Measurements from ENCODE around the gene PHOX2A. TPM values are rescaled to one million over a fixed set of nuclear protein-coding genes. Genes with fewer than 3 reads are reported as not detected.
A peak's percentile ranks its signal among the peaks of the same experiment; 100 is the strongest.

PHOX2A gene
- polyA plus RNA-seq, 3 donors, result not detected

DNA sequence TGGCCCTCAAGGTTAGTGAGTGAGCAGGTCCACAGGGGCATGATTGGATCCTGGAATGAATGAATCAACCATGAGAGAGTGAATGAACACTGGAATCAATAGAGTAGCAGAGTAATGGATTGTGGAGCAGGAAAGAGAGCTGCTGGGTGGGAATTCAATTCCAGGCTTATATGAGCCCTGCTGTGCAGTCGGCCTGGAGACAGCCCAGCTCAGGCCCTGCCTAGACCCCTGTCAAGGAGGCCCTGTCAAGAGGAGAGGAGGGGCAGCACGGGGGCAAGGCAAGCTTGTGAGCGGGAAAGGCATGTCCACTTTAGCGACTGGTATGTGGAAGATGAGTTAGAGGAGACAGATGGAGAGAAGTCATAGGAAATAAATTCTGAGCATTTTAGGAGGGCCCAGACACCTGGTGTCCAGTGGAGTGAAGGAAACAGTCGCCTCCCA, 53.3 kb downstream of the PHOX2A start:
- Mint-ChIP-seq H3K4me3 (no peak overlapping the region), H3K27ac (no peak overlapping the region), H3K36me3 (no peaks in the 10 kb centered on the region), H3K4me1 (no peaks in the 10 kb centered on the region), H3K9me3 (peaks cover 0 to 2% (median 0%) of the 10 kb centered on the region in 7 donors), H3K27me3 (ENCODE audit: low read depth in 3 of 3) (peaks cover 0 to 6% (median 3%) of the 10 kb centered on the region in 3 donors)
- Histone ChIP-seq H3K4me1 (ENCODE audit: control insufficient read depth in 1 of 2, insufficient read depth in 2 of 2, low read length in 2 of 2) (no peaks in the 10 kb centered on the region), H3K27ac (ENCODE audit: low read depth in 1 of 2, low read length in 2 of 2) (no peak overlapping the region), H3K4me2 (replicated peaks; ENCODE audit: extremely low read depth, low read length, poor library complexity, severe bottlenecking) (no peak overlapping the region), H3K79me2 (ENCODE audit: insufficient read depth, low read length) (no peaks in the 10 kb centered on the region), H4K20me1 (ENCODE audit: insufficient read depth, low read length) (no peaks in the 10 kb centered on the region), H2AFZ (ENCODE audit: insufficient read depth, low read depth, low read length, poor library complexity, severe bottlenecking) (no peak overlapping the region), H3K27me3 (ENCODE audit: control insufficient read depth in 2 of 2, insufficient read depth in 2 of 2, low read length in 2 of 2) (no peaks in the 10 kb centered on the region), H3K9me3 (replicated peaks in 1 of 2; ENCODE audit: control insufficient read depth in 1 of 2, insufficient read depth in 1 of 2, low read length in 2 of 2) (no peaks in the 10 kb centered on the region), H3K9ac (ENCODE audit: insufficient read depth, low read length, poor library complexity, severe bottlenecking) (no peak overlapping the region), H3K36me3 (replicated peaks in 1 of 2; ENCODE audit: control insufficient read depth in 1 of 2, insufficient read depth in 2 of 2, low read length in 2 of 2) (no peaks in the 10 kb centered on the region), H3K4me3 (replicated peaks in 1 of 3; ENCODE audit: low read depth in 2 of 3, low read length in 3 of 3) (no peak overlapping the region)
- TF ChIP-seq, protein P1, sequence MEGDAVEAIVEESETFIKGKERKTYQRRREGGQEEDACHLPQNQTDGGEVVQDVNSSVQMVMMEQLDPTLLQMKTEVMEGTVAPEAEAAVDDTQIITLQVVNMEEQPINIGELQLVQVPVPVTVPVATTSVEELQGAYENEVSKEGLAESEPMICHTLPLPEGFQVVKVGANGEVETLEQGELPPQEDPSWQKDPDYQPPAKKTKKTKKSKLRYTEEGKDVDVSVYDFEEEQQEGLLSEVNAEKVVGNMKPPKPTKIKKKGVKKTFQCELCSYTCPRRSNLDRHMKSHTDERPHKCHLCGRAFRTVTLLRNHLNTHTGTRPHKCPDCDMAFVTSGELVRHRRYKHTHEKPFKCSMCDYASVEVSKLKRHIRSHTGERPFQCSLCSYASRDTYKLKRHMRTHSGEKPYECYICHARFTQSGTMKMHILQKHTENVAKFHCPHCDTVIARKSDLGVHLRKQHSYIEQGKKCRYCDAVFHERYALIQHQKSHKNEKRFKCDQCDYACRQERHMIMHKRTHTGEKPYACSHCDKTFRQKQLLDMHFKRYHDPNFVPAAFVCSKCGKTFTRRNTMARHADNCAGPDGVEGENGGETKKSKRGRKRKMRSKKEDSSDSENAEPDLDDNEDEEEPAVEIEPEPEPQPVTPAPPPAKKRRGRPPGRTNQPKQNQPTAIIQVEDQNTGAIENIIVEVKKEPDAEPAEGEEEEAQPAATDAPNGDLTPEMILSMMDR (IDR thresholded peaks at IDR 0.05), result no peak
- intact Hi-C loops (cut with micrococcal nuclease), result no loop called here
- WGBS (ENCODE audit: insufficient coverage), result 100% methylated on average over 5 of the region's 5 CpGs
- DNase-seq, result no peak

DNA sequence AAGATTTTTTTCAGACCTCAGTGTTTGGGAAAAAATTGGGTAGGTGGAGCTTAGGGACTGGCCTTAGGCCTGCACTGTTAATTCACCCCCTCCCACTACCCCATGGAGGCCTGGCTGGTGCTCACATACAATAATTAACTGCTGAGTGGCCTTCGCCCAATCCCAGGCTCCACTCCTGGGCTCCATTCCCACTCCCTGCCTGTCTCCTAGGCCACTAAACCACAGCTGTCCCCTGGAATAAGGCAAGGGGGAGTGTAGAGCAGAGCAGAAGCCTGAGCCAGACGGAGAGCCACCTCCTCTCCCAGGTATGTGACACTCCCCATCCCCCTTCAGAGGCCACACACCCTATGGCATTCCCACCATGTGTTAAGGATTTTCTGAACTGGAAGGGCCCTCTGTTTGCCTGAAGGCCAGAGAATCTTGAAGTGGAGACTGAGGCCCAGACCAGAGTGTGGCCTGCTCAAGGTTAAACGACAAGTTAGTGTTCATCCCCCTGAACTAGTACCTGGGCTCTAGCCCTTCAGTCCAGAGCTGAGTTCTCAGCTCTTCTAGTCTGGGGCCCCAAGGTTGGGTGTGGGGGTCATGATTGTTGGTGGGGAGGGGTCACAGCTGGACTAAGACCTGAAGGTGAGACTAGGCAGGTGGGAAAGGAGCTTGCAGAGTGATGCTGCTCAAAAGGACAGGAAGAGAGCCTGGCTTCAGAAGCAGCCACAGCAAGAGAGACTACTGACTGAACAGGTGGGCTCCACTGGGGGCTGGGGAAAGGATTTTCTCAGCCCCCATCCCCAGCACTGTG, 54.3 kb downstream of the PHOX2A start:
- no peaks in the 10 kb centered on the region for H3K9me3 ChIP-seq (replicated peaks in 1 of 2; ENCODE audit: control insufficient read depth in 1 of 2, insufficient read depth in 1 of 2, low read length in 2 of 2)
- WGBS (ENCODE audit: insufficient coverage), result 93% methylated on average over 1 of the region's 3 CpGs

More for the DNA sequence above, 54.3 kb downstream of the PHOX2A start:
- no peaks in the 10 kb centered on the region for H3K36me3 Mint-ChIP-seq
- Histone ChIP-seq H3K9ac (ENCODE audit: insufficient read depth, low read length, poor library complexity, severe bottlenecking) (no peak overlapping the region), H3K27me3 (ENCODE audit: control insufficient read depth in 2 of 2, insufficient read depth in 2 of 2, low read length in 2 of 2) (no peaks in the 10 kb centered on the region), H3K4me1 (ENCODE audit: control insufficient read depth in 1 of 2, insufficient read depth in 2 of 2, low read length in 2 of 2) (no peaks in the 10 kb centered on the region), H3K4me3 (replicated peaks in 1 of 3; ENCODE audit: low read depth in 2 of 3, low read length in 3 of 3) (no peak overlapping the region), H2AFZ (ENCODE audit: insufficient read depth, low read depth, low read length, poor library complexity, severe bottlenecking) (no peak overlapping the region), H3K4me2 (replicated peaks; ENCODE audit: extremely low read depth, low read length, poor library complexity, severe bottlenecking) (no peak overlapping the region), H3K79me2 (ENCODE audit: insufficient read depth, low read length) (no peaks in the 10 kb centered on the region), H4K20me1 (ENCODE audit: insufficient read depth, low read length) (no peaks in the 10 kb centered on the region), H3K27ac (ENCODE audit: low read depth in 1 of 2, low read length in 2 of 2) (no peak overlapping the region), H3K36me3 (replicated peaks in 1 of 2; ENCODE audit: control insufficient read depth in 1 of 2, insufficient read depth in 2 of 2, low read length in 2 of 2) (no peaks in the 10 kb centered on the region)
- peaks cover 1 to 6% (median 1%) of the 10 kb centered on the region in 3 donors for H3K27me3 Mint-ChIP-seq (ENCODE audit: low read depth in 3 of 3)
- peaks cover 0 to 2% (median 0%) of the 10 kb centered on the region in 7 donors for H3K9me3 Mint-ChIP-seq
- H3K4me1 Mint-ChIP-seq, result no peaks in the 10 kb centered on the region
- H3K27ac Mint-ChIP-seq, result peak overlapping the region in 2 of 7 donors; percentile 46 to 47
- DNase-seq, result no peak
- intact Hi-C loops (cut with micrococcal nuclease), result no loop called here
- no peak overlapping the region for H3K4me3 Mint-ChIP-seq
- TF ChIP-seq, protein P1 (IDR thresholded peaks at IDR 0.05), result no peak

Other genes with a start within 250 kb of the PHOX2A start
- 10 to 100 TPM in 1 of 3 donors, 1 to 10 TPM in 2; 7.4 to 32.3 (median 8.3) TPM for gene IL18BP, start 245.3 kb downstream of the PHOX2A start, polyA plus RNA-seq
- gene NUMA1, start 163.6 kb downstream of the PHOX2A start, polyA plus RNA-seq, result 10 to 100 TPM in 2 of 3 donors, 1 to 10 TPM in 1; 4.1 to 91.2 (median 12.4) TPM
- gene LRRC51, start 163.3 kb downstream of the PHOX2A start, polyA plus RNA-seq, result 1 to 10 TPM; 1.3 to 1.9 (median 1.6) TPM
- gene LAMTOR1, start 140.9 kb downstream of the PHOX2A start, polyA plus RNA-seq, result 100 to 1,000 TPM; 224 to 292 (median 256) TPM
- gene TOMT, start 138.3 kb downstream of the PHOX2A start, polyA plus RNA-seq, result not detected
- gene ANAPC15, start 131.5 kb downstream of the PHOX2A start, polyA plus RNA-seq, result 100 to 1,000 TPM in 1 of 3 donors, 10 to 100 TPM in 2; 92.6 to 112 (median 94.8) TPM
- 100 to 1,000 TPM in 1 of 3 donors, 10 to 100 TPM in 2; 22.3 to 330 (median 74.0) TPM for gene FOLR3, start 108.5 kb downstream of the PHOX2A start, polyA plus RNA-seq
- not detected for gene FOLR1, start 52.0 kb downstream of the PHOX2A start, polyA plus RNA-seq
- gene FOLR2, start 27.4 kb downstream of the PHOX2A start, polyA plus RNA-seq, result 10 to 100 TPM; 54.7 to 63.8 (median 62.6) TPM
- gene INPPL1, start 19.4 kb downstream of the PHOX2A start, polyA plus RNA-seq, result 100 to 1,000 TPM in 1 of 3 donors, 10 to 100 TPM in 2; 11.8 to 390 (median 12.6) TPM
- 10 to 100 TPM; 15.8 to 17.8 (median 17.7) TPM for gene CLPB, start 190.4 kb upstream of the PHOX2A start, polyA plus RNA-seq